MCF 10A (cell line): ENCODE results near the gene C1orf50. TPM values are rescaled to one million over a fixed set of nuclear protein-coding genes. Genes with fewer than 3 reads are reported as not detected.
A peak's percentile ranks its signal among the peaks of the same experiment; 100 is the strongest.

Experiments used
- BruUV-seq: library from RNA; stranded (reverse); fragments of 400-500 nt; replicated peaks from 2 replicates; lab custom pipeline; 2021; lab: Mats Ljungman, UMichigan
- CTCF ChIA-PET: fragments of 300-600 bp; sonication (Branson Sonifier 250); formaldehyde crosslinking; extraction: SDS; loops from one replicate; lab custom pipeline; 2021; ENCODE audit warnings: antibody characterized with exemption, inconsistent platforms; lab: Yijun Ruan, JAX
- POLR2A ChIA-PET: fragments of 300-600, 350-650 bp; sonication (Branson Sonifier 250); formaldehyde crosslinking; extraction: SDS; loops from one replicate; lab custom pipeline; 2020; ENCODE audit warnings: antibody characterized with exemption, inconsistent platforms; lab: Yijun Ruan, JAX
- DNase-seq: peaks from one replicate; pipeline ENCODE4 v3.0.0-alpha.2; 2018; ENCODE audit not compliant: unreplicated experiment
- H3K27ac Mint-ChIP-seq: one replicate; pipeline ENCODE4 v1.8.0; 2022; ENCODE audit warnings: mild to moderate bottlenecking, low read depth, mixed read lengths; ENCODE audit not compliant: unreplicated experiment
- H3K27me3 Mint-ChIP-seq: one replicate; pipeline ENCODE4 v1.8.0; 2022; ENCODE audit warnings: mixed read lengths; ENCODE audit not compliant: insufficient read depth, unreplicated experiment
- H3K36me3 Mint-ChIP-seq: one replicate; pipeline ENCODE4 v1.8.0; 2022; ENCODE audit warnings: mild to moderate bottlenecking, moderate library complexity, mixed read lengths; ENCODE audit not compliant: insufficient read depth, unreplicated experiment
- H3K4me1 Mint-ChIP-seq: one replicate; pipeline ENCODE4 v1.8.0; 2022; ENCODE audit warnings: mixed read lengths; ENCODE audit not compliant: insufficient read depth, unreplicated experiment
- H3K4me3 Mint-ChIP-seq: one replicate; pipeline ENCODE4 v1.8.0; 2022; ENCODE audit warnings: mild to moderate bottlenecking, moderate library complexity, mixed read lengths; ENCODE audit not compliant: unreplicated experiment
- H3K9me3 Mint-ChIP-seq: one replicate; pipeline ENCODE4 v1.8.0; 2022; ENCODE audit warnings: mixed read lengths; ENCODE audit not compliant: unreplicated experiment
- intact Hi-C: fragments of 100-400 bp; cut with micrococcal nuclease; formaldehyde crosslinking; loops from 2 replicates; pipeline ENCODE4 v1.14.1; 2022
- total RNA-seq: library from RNA; stranded (reverse); gene quantifications from 2 replicates; pipeline ENCODE4 v1.2.3, GENCODE V29; 2022
- TF ChIP-seq, protein P1 (sequence below): fragments of 200-600 bp; IDR thresholded peaks from one replicate; pipeline ENCODE4 v1.8.0; 2022; ENCODE audit warnings: antibody characterized with exemption, mild to moderate bottlenecking; ENCODE audit not compliant: unreplicated experiment

The C1orf50 gene
- total RNA-seq, 1 experiment from 2014 or later: 11.7 TPM

DNA sequence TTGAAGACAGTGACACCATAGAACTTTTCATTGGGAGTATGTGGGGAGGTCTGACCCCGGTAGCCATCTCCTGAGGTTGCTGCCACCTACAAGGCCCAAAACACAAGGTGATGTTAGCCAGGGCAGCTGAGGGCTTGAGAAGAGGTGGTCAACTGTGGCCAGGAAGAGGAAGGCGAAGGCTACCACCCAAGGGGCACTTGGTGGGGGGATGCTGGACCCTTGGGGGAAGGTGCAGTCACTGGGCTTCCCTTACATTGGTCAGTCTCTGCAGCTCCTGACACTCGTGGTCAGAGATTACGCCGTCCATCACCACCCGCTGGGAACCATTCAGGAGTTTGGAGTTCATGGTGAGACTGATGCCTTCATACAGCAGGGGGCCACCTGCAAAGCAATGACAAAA is 14.8 kb upstream of the C1orf50 start:
- H3K4me3 Mint-ChIP-seq: no peak overlapping the region
- peaks cover 52% of the 10 kb centered on the region for H3K36me3 Mint-ChIP-seq
- no peak overlapping the region for H3K27ac Mint-ChIP-seq
- BruUV-seq: no TSS peak
- intact Hi-C loops: loop anchor here (10.0 kb wide), 1 partner anchor 407 kb away; no protein-coding TSS in a partner anchor
- POLR2A ChIA-PET: interaction anchor here (0.5 to 1.8 kb wide), 3 partner anchors 14 to 321 kb away, joined by 3 to 8 read pairs (median 3); partner anchors contain the start of genes C1orf50 and P3H1
- H3K27me3 Mint-ChIP-seq: no peaks in the 10 kb centered on the region
- TF ChIP-seq, protein P1, sequence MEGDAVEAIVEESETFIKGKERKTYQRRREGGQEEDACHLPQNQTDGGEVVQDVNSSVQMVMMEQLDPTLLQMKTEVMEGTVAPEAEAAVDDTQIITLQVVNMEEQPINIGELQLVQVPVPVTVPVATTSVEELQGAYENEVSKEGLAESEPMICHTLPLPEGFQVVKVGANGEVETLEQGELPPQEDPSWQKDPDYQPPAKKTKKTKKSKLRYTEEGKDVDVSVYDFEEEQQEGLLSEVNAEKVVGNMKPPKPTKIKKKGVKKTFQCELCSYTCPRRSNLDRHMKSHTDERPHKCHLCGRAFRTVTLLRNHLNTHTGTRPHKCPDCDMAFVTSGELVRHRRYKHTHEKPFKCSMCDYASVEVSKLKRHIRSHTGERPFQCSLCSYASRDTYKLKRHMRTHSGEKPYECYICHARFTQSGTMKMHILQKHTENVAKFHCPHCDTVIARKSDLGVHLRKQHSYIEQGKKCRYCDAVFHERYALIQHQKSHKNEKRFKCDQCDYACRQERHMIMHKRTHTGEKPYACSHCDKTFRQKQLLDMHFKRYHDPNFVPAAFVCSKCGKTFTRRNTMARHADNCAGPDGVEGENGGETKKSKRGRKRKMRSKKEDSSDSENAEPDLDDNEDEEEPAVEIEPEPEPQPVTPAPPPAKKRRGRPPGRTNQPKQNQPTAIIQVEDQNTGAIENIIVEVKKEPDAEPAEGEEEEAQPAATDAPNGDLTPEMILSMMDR: no peak
- CTCF ChIA-PET: interaction anchor here (0.6 to 1.0 kb wide), 7 partner anchors 9 to 408 kb away, joined by 3 to 5 read pairs (median 4); partner anchors contain the start of gene CLDN19
- peaks cover 20% of the 10 kb centered on the region for H3K4me1 Mint-ChIP-seq
- DNase-seq: no peak
- H3K9me3 Mint-ChIP-seq: no peaks in the 10 kb centered on the region

DNA sequence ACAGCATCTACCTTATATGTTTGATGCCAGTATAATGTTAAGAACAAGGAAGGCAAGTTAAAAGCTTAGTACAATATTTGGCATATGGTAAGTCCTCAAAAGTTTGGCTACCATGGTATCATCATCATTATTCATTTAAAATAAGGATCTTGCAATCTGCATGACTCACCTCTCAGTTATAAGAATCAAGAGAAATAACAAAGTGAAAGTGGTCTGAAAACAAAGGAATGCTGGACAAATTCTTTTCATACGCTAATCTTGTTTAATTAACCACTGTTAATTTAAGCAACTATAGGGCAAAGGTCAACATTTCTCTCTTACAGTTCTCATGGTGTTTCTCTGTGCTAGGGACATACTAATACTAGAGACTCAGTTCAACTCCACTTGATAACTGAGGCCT is 14.0 kb upstream of the C1orf50 start:
- no peaks in the 10 kb centered on the region for H3K27me3 Mint-ChIP-seq
- H3K4me1 Mint-ChIP-seq: peaks cover 20% of the 10 kb centered on the region
- CTCF ChIA-PET: interaction anchor here (0.6 to 1.0 kb wide), 3 partner anchors 13 to 52 kb away, joined by 3 to 5 read pairs (median 4); partner anchors contain the start of gene CLDN19
- POLR2A ChIA-PET: interaction anchor here (0.5 to 1.8 kb wide), 3 partner anchors 14 to 94 kb away, joined by 3 to 8 read pairs (median 4); partner anchors contain the start of genes C1orf50 and P3H1
- peak; percentile 21 for DNase-seq
- TF ChIP-seq, protein P1: no peak
- no peaks in the 10 kb centered on the region for H3K9me3 Mint-ChIP-seq
- peaks cover 53% of the 10 kb centered on the region for H3K36me3 Mint-ChIP-seq
- H3K27ac Mint-ChIP-seq: peak overlapping the region; percentile 23
- H3K4me3 Mint-ChIP-seq: no peak overlapping the region
- intact Hi-C loops: loop anchor here (10.0 kb wide), 1 partner anchor 408 kb away; no protein-coding TSS in a partner anchor
- no TSS peak for BruUV-seq

DNA sequence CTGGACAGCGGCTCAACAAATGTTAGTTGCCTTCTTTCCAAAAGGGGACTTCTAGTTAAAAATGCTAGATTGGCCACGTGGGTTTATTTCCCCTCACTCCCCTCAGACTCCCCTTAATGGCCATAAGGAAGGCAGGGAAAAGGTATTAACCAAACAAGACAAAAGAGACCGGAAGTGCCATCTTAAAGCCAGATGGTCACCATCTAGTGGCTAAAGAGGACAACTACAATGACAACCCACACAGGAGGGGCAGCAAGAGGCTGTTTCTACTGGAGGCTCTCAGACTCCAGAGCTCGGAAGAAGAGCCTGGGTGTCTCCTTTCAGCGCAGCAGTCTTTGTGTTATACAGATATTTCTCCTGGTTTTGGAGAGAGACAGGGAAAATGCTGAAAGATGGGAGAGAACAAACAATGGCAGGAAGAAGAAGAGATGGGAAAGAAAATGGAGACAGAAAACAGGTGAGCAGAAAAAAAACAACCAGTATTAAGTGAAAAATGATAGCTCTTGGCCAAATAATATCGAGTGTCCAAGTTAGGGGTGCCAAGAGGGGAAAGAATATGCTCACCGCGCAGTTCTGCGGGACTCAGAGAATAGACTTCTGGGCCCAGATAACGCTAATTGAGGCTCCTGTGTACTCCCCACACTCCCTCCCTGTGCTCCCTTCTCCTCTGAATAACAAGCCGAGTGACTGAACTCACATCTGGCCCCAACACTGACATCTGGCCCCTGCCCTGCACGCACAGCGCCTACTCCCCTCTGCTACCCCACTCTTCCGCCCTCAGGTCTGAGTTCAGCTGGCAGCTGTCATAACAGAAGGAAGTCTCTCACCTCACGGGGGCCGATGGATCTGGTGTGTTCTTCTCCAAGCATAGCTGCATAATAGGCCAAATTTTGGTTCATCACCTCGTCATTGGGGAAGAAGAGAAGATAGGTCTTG is 9.8 kb upstream of the C1orf50 start:
- Mint-ChIP-seq H3K4me1 (peaks cover 14% of the 10 kb centered on the region), H3K27me3 (no peaks in the 10 kb centered on the region), H3K9me3 (no peaks in the 10 kb centered on the region), H3K36me3 (peaks cover 73% of the 10 kb centered on the region), H3K27ac (no peak overlapping the region), H3K4me3 (no peak overlapping the region)
- ChIA-PET CTCF (interaction anchor here (0.6 to 4.2 kb wide), 18 partner anchors 9 to 420 kb away, joined by 3 to 16 read pairs (median 4); partner anchors contain the start of genes C1orf50 and P3H1), POLR2A (interaction anchor here (0.9 to 3.0 kb wide), 3 partner anchors 9 to 89 kb away, joined by 3 to 12 read pairs (median 6); partner anchors contain the start of genes C1orf50, P3H1, YBX1 and ZNF691)
- TF ChIP-seq, protein P1: peak; percentile 61
- no TSS peak for BruUV-seq
- DNase-seq: peak; percentile 70
- intact Hi-C loops: loop anchor here (2.0 to 10.0 kb wide), 2 partner anchors 178 to 412 kb away; no protein-coding TSS in a partner anchor
